RWPE2 (cell line): ENCODE data around the gene CGNL1.

Source experiments
- ATAC-seq: fragments of 200-7000 bp; cut with Tn5 transposase; 3 replicates; pipeline ENCODE4 v1.9.1; 2021; ENCODE audit warnings: low read depth
- DNase-seq: peaks from one replicate; pipeline ENCODE4 v3.0.0-alpha.2; 2020; ENCODE audit warnings: low spot score
- H3K27ac ChIP-seq: fragments of 450-650 bp; 2 replicates; pipeline ENCODE4 v1.5.1; 2017; ENCODE audit warnings: mild to moderate bottlenecking; ENCODE audit not compliant: poor library complexity, severe bottlenecking
- H3K27me3 ChIP-seq: fragments of 250-450 bp; sonication (Bioruptor Pico); 2 replicates; pipeline ENCODE4 v1.5.1; 2021; ENCODE audit warnings: mild to moderate bottlenecking, moderate library complexity; ENCODE audit not compliant: insufficient read depth, poor library complexity, severe bottlenecking
- H3K36me3 ChIP-seq: fragments of 250-450 bp; sonication (Bioruptor Pico); 2 replicates; pipeline ENCODE4 v1.5.1; 2020; ENCODE audit warnings: low read depth, mild to moderate bottlenecking, moderate library complexity
- H3K4me1 ChIP-seq: fragments of 250-450 bp; sonication (Bioruptor Pico); 2 replicates; pipeline ENCODE4 v1.5.1; 2021; ENCODE audit warnings: mild to moderate bottlenecking, moderate library complexity; ENCODE audit not compliant: insufficient read depth, poor library complexity, severe bottlenecking
- H3K4me3 ChIP-seq: fragments of 250-450 bp; sonication (Bioruptor Pico); 2 replicates; pipeline ENCODE4 v1.5.1; 2021; ENCODE audit warnings: mild to moderate bottlenecking, moderate library complexity; ENCODE audit not compliant: severe bottlenecking
- H3K9me3 ChIP-seq: fragments of 250-450 bp; sonication (Bioruptor Pico); 2 replicates; pipeline ENCODE4 v1.5.1; 2021; ENCODE audit warnings: mild to moderate bottlenecking, moderate library complexity; ENCODE audit not compliant: severe bottlenecking
- TF ChIP-seq, protein P1 (sequence below): fragments of 450-650 bp; IDR thresholded peaks from one replicate; pipeline ENCODE4 v1.5.1; 2017; ENCODE audit warnings: mild to moderate bottlenecking, moderate library complexity; ENCODE audit not compliant: poor library complexity, severe bottlenecking

CGNL1 gene

DNA sequence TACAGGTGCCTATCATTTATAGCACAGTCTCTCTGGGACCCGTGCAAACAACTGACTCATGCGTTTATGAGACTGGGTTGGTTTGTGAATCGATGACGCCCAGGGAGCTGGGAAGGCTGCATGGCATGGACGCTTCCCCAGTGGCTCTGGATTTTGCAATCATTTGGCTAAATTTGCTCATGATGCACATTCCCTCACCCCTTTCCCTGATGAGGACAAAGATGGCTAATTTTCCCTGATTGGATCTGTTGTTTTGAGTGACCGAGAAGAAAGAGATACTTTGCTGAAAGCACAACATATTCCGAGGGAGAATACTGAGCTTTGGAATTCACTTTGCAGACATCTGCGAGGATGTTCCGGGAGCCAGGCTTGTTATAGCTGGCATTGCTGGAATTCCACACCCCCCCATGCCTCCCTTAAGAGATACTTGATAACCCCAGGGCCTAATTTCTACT, 51.1 kb downstream of the CGNL1 start:
- Histone ChIP-seq H3K9me3 (no peaks in the 10 kb centered on the region), H3K36me3 (no peaks in the 10 kb centered on the region), H3K27me3 (no peaks in the 10 kb centered on the region), H3K27ac (no peak overlapping the region), H3K4me1 (no peaks in the 10 kb centered on the region), H3K4me3 (no peak overlapping the region)
- DNase-seq (no peak), ATAC-seq (peak; percentile 56; the same call in 2 of the 3 replicates)
- TF ChIP-seq, protein P1, sequence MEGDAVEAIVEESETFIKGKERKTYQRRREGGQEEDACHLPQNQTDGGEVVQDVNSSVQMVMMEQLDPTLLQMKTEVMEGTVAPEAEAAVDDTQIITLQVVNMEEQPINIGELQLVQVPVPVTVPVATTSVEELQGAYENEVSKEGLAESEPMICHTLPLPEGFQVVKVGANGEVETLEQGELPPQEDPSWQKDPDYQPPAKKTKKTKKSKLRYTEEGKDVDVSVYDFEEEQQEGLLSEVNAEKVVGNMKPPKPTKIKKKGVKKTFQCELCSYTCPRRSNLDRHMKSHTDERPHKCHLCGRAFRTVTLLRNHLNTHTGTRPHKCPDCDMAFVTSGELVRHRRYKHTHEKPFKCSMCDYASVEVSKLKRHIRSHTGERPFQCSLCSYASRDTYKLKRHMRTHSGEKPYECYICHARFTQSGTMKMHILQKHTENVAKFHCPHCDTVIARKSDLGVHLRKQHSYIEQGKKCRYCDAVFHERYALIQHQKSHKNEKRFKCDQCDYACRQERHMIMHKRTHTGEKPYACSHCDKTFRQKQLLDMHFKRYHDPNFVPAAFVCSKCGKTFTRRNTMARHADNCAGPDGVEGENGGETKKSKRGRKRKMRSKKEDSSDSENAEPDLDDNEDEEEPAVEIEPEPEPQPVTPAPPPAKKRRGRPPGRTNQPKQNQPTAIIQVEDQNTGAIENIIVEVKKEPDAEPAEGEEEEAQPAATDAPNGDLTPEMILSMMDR, result no peak

DNA sequence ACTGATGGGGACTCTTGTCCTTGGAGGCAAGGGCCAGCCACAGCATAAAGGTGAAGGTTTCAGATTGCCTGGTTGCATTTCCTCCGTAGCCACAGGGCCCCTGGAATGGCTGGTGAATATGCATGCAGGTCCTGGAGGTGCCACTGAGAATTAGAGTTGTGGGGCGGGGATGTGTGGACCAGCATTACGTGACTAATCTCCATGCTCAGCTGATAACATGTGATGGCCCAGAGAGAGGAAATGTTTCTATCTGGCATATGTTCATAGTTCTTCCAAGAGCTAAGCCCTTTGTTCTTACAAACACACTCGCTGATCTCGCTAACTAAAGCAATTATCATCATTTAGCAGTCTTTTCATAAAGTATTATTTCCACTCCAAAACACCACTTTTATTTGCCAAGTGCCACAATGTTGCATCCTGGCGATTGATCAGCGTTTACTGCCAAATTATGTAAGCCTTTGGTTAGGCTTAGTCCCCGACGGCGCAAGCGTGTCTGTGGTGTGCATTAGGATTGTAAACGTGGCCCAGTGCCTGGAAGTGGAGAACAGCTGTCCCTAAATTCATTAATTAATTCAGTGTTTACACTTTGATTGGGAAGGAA, 55.9 kb downstream of the CGNL1 start:
- no peaks in the 10 kb centered on the region for H3K27me3 ChIP-seq
- no peaks in the 10 kb centered on the region for H3K9me3 ChIP-seq
- no peak for ATAC-seq
- DNase-seq, result no peak
- no peaks in the 10 kb centered on the region for H3K36me3 ChIP-seq
- TF ChIP-seq, protein P1, result no peak
- no peak overlapping the region for H3K4me3 ChIP-seq
- no peak overlapping the region for H3K27ac ChIP-seq
- no peaks in the 10 kb centered on the region for H3K4me1 ChIP-seq

DNA sequence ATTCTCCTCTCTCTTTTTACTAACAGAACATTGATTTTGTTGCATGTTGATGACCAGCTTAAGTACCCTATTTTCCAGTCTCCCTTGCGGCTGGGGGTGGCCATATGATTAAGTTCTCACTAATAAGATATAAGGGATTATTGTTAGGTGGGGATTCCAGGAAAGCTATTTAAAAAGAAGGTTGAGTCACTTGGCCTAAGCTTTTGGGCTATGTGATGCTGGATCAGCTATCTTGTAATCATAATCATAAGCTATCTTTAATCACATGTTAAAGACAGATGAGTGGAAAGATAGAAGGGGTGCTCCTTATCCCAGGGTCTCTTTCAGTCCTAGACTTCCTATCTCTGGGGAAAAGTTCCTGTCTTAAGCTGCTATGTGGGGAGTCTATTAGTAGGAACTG, 59.9 kb downstream of the CGNL1 start:
- Histone ChIP-seq H3K27me3 (no peaks in the 10 kb centered on the region), H3K4me1 (no peaks in the 10 kb centered on the region), H3K27ac (no peak overlapping the region), H3K36me3 (no peaks in the 10 kb centered on the region), H3K4me3 (no peak overlapping the region), H3K9me3 (no peaks in the 10 kb centered on the region)
- TF ChIP-seq, protein P1, result no peak
- DNase-seq (no peak), ATAC-seq (no peak)

DNA sequence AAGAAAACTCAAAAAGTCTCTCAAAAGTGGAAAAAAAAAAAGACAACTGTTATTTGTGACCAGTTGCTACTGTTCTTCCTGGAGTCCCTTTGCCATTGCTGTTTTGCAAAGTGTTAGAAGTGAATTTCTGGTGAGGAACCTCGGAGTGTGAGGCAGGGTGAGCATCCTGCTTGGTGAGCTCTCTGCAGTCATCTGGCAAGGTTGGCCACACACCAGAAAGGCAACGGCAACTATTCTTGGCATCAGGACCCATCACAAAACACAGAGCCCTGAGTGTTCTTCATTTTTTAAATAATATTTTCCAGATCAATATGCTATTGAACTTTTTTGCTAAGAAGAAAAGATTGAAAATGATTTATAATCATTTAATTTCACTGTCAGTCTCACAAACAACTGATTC, 60.7 kb downstream of the CGNL1 start:
- TF ChIP-seq, protein P1, result no peak
- Histone ChIP-seq H3K9me3 (no peaks in the 10 kb centered on the region), H3K27me3 (no peaks in the 10 kb centered on the region), H3K36me3 (no peaks in the 10 kb centered on the region), H3K4me1 (no peaks in the 10 kb centered on the region), H3K4me3 (no peak overlapping the region), H3K27ac (no peak overlapping the region)
- ATAC-seq (no peak), DNase-seq (no peak)

DNA sequence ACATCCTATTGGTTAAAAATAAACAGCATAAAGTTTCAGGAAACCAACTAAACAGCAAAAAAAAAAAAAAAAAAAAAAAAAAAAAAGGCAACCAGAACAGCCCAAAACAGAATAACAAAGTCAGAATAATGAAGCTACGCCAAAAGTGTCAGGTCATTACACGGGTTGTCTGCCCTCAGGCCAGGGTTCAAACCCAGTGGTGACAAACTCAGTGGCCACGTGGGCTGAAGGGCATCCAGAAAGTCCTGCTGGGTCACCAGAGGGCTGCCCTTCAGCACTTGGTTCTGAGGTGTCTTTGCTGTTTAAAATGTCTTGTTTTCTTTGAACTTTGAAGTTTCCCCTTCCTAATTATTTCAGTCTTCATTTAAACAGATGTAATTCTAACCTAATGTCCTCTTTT, 61.3 kb downstream of the CGNL1 start:
- no peaks in the 10 kb centered on the region for H3K36me3 ChIP-seq
- no peak for ATAC-seq
- H3K27me3 ChIP-seq, result no peaks in the 10 kb centered on the region
- H3K9me3 ChIP-seq, result no peaks in the 10 kb centered on the region
- H3K27ac ChIP-seq, result no peak overlapping the region
- DNase-seq, result no peak
- no peak overlapping the region for H3K4me3 ChIP-seq
- TF ChIP-seq, protein P1, result no peak
- no peaks in the 10 kb centered on the region for H3K4me1 ChIP-seq
